Measurements from ENCODE around the gene SLC34A3. TPM values are rescaled to one million over a fixed set of nuclear protein-coding genes. Genes with fewer than 3 reads are reported as not detected.

Gene SLC34A3
- total RNA-seq, 4 donors from 2014 or later: not detected

DNA sequence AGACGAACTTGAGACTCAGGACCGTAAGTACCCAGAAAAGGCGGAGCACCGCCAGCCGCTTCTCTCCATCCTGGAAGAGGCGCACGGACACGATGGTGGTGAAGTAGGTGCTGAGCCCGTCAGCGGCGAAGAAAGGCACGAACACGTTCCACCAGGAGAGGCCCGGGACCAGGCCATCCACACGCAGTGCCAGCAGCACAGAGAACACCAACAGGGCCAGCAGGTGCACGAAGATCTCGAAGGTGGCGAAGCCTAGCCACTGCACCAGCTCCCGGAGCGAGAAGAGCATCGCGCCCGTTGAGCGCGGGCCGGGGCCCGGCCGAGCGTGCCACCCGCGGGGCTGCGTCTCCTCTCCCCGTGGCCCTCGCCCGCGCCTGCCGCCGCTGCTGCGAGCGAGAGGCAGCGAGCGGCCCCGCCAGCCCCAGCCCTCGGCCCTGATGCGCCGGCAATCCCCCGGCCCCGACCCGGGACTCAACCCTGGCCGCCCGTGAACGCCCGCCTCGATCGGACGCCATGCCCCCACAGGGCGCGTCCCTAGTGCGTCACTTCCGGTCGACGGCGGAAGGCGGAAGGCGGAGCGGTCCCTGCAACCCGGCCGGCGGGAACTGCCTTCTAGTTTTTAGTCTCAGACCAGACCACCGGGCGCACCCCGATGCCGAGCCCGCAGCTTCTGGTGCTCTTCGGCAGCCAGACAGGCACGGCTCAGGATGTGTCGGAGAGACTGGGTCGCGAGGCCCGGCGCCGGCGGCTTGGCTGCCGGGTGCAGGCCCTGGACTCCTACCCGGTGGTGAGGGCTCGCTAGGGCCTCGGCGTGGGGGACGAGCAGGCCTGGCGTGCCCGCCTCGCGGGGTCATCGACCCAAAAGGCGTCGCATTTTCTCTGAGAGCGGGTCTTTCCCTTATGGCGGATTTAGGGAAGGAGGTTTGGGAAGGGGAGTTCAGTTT lies 25.3 kb upstream of the SLC34A3 start, which contains the start of the genes NDOR1 and TMEM203:
Gene NDOR1 (plus strand): TSS at position 575 of the 944 bp plus-strand sequence. CDS start 78 bp downstream, at position 653.
Gene TMEM203 (minus strand): TSS at position 523 of the 944 bp plus-strand sequence. CDS start 234 bp downstream, at position 289.
- intact Hi-C loops (cut with DNase I): no loop called here
- Histone ChIP-seq H3K27ac (replicated peaks in 1 of 4) (peak within 1 kb of the TSS; percentile 80 to 91 (median 84)), H3K27me3 (no peaks in the 10 kb centered on the region), H3K4me3 (peak within 1 kb of the TSS; percentile 78 to 95 (median 87)), H3K4me1 (peaks cover 48 to 61% (median 57%) of the 10 kb centered on the region in 4 donors), H3K36me3 (peaks cover 0 to 25% (median 3%) of the 10 kb centered on the region in 4 donors), H3K9me3 (no peaks in the 10 kb centered on the region)
- DNase-seq (ENCODE audit: extremely low spot score): peak; percentile 97
- 6% methylated on average over 24 of the region's 98 CpGs for WGBS
- TF ChIP-seq, protein P1, sequence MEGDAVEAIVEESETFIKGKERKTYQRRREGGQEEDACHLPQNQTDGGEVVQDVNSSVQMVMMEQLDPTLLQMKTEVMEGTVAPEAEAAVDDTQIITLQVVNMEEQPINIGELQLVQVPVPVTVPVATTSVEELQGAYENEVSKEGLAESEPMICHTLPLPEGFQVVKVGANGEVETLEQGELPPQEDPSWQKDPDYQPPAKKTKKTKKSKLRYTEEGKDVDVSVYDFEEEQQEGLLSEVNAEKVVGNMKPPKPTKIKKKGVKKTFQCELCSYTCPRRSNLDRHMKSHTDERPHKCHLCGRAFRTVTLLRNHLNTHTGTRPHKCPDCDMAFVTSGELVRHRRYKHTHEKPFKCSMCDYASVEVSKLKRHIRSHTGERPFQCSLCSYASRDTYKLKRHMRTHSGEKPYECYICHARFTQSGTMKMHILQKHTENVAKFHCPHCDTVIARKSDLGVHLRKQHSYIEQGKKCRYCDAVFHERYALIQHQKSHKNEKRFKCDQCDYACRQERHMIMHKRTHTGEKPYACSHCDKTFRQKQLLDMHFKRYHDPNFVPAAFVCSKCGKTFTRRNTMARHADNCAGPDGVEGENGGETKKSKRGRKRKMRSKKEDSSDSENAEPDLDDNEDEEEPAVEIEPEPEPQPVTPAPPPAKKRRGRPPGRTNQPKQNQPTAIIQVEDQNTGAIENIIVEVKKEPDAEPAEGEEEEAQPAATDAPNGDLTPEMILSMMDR (IDR thresholded peaks at IDR 0.05): peak in 1 of 3 experiments; percentile 13
- peak; percentile 94 to 97 for TF ChIP-seq POLR2AphosphoS5 (IDR thresholded peaks at IDR 0.05)
- peak; percentile 45 for TF ChIP-seq POLR2A (IDR thresholded peaks at IDR 0.05; ENCODE audit: low read depth)
- TF ChIP-seq EP300 (IDR thresholded peaks at IDR 0.05): no peak

DNA sequence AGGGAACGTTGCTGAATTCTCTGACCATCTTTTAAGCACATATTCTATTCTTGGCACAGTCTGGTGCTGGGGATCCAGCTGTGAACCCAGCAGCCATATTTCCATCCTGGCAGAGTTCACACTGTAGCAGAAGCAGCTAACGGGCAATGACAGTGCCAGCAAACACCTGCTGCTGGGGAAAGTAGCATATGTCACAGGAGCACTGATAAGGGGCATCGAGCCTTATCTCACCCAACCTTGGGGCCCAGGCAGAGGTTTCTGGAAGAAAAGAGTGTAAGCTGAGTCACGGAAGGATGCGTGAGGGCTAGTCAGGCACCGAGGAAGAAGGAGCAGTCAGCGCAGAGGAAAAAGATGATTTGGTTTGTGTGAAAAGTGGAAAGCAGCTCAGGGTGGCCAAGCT lies 24.1 kb upstream of the SLC34A3 start:
- H3K27ac ChIP-seq (replicated peaks in 1 of 4): no peak overlapping the region
- peak overlapping the region; percentile 78 to 95 (median 87) for H3K4me3 ChIP-seq
- 74% methylated on average over 7 of the region's 7 CpGs for WGBS

DNA sequence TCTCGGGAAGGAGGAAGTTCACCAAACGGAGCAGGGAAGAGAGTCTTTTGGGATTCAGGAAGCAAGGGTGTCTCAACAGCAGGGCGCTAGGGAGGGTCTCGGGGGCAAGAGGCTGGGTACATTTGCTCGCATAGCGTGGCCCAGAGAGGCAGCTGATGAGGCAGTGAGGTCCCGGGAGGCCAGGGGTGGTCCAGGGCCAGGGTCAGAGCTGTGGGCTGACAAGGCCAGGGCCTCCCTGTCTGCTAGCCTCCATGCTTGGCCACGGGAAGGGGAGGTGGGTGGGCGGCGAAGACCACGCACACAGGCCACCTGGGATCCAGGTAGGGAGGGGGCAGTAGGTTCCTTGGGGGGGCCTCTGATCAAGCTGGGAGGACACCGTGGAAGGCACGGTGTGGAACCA lies 19.2 kb upstream of the SLC34A3 start:
- no peak overlapping the region for H3K27ac ChIP-seq (replicated peaks in 1 of 4)
- H3K4me1 ChIP-seq: peaks cover 5 to 10% (median 8%) of the 10 kb centered on the region in 4 donors
- WGBS: 89% methylated on average over 10 of the region's 13 CpGs
- no peak overlapping the region for H3K4me3 ChIP-seq
- intact Hi-C loops (cut with DNase I): no loop called here
- no peaks in the 10 kb centered on the region for H3K27me3 ChIP-seq
- TF ChIP-seq EP300 (IDR thresholded peaks at IDR 0.05): no peak
- TF ChIP-seq POLR2AphosphoS5 (IDR thresholded peaks at IDR 0.05): no peak
- no peak for TF ChIP-seq POLR2A (IDR thresholded peaks at IDR 0.05; ENCODE audit: low read depth)
- TF ChIP-seq, protein P1 (IDR thresholded peaks at IDR 0.05): no peak
- peaks cover 0 to 60% (median 15%) of the 10 kb centered on the region in 4 donors for H3K36me3 ChIP-seq
- DNase-seq (ENCODE audit: extremely low spot score): no peak
- H3K9me3 ChIP-seq: no peaks in the 10 kb centered on the region

More for the DNA sequence above, 24.1 kb upstream of the SLC34A3 start:
- no peak for TF ChIP-seq EP300 (IDR thresholded peaks at IDR 0.05)
- TF ChIP-seq POLR2A (IDR thresholded peaks at IDR 0.05; ENCODE audit: low read depth): no peak
- TF ChIP-seq, protein P1 (IDR thresholded peaks at IDR 0.05): no peak
- TF ChIP-seq POLR2AphosphoS5 (IDR thresholded peaks at IDR 0.05): no peak
- Histone ChIP-seq H3K36me3 (peaks cover 0 to 36% (median 3%) of the 10 kb centered on the region in 4 donors), H3K27me3 (no peaks in the 10 kb centered on the region), H3K4me1 (peaks cover 43 to 54% (median 50%) of the 10 kb centered on the region in 4 donors), H3K9me3 (no peaks in the 10 kb centered on the region)
- intact Hi-C loops (cut with DNase I): no loop called here
- no peak for DNase-seq (ENCODE audit: extremely low spot score)

DNA sequence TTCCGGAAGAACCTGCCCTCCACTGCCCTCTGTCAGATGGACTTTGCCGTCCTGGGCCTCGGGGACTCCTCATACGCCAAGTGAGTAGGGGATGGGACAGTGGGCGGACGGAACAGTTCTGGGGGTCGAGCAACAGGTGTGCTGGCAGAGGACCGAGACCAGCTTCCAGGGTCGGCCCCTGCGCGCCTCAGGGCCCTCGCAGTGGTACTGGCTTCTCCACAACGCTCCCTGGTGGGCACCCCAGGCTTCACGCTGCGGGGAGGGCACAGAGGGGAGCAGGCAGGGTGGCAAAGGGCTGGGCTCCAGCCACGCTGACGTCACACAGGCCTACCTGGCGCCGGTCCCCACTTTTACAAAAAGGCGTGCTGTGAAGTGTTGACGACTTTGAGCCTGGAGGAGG lies 18.2 kb upstream of the SLC34A3 start:
- Histone ChIP-seq H3K27me3 (no peaks in the 10 kb centered on the region), H3K36me3 (peaks cover 0 to 61% (median 15%) of the 10 kb centered on the region in 4 donors), H3K4me1 (peaks cover under 1 to 10% (median 7%) of the 10 kb centered on the region in 4 donors), H3K27ac (replicated peaks in 1 of 4) (no peak overlapping the region), H3K4me3 (no peak overlapping the region), H3K9me3 (no peaks in the 10 kb centered on the region)
- intact Hi-C loops (cut with DNase I): no loop called here
- DNase-seq (ENCODE audit: extremely low spot score): no peak
- TF ChIP-seq, protein P1 (IDR thresholded peaks at IDR 0.05): no peak
- 81% methylated on average over 10 of the region's 21 CpGs for WGBS
